ENCODE results near the gene KIAA0930. TPM values are rescaled to one million over a fixed set of nuclear protein-coding genes. Genes with fewer than 3 reads are reported as not detected.

The KIAA0930 gene
- total and polyA plus RNA-seq, 2 donors (not counting 1 experiment from before 2014, with no cell fraction given) = 27.0 to 46.8 TPM

GRCh38 chr22:45190202-45190872 lies 50.4 kb downstream of the KIAA0930 start:
- no peaks in the 10 kb centered on the region for H3K4me1 Mint-ChIP-seq
- Histone ChIP-seq H3K27ac (ENCODE audit: low read length in 2 of 2) (no peak overlapping the region), H3K9me3 (ENCODE audit: control extremely low read depth in 1 of 3, control insufficient read depth in 2 of 3, insufficient read depth in 1 of 3, low read length in 2 of 3) (no peaks in the 10 kb centered on the region), H3K4me3 (ENCODE audit: control extremely low read depth in 1 of 5, extremely low read depth in 1 of 5, insufficient read depth in 1 of 5, low read depth in 2 of 5, low read length in 4 of 5) (no peak overlapping the region), H3K4me1 (ENCODE audit: control insufficient read depth in 2 of 2, insufficient read depth in 2 of 2, low read length in 2 of 2) (no peaks in the 10 kb centered on the region), H3K79me2 (ENCODE audit: control insufficient read depth, insufficient read depth, low read length) (no peaks in the 10 kb centered on the region), H3K36me3 (replicated peaks in 1 of 2; ENCODE audit: control extremely low read depth in 1 of 2, control insufficient read depth in 1 of 2, extremely low read depth in 1 of 2, insufficient read depth in 2 of 2, low read length in 1 of 2) (peaks cover 0 to 28% of the 10 kb centered on the region in 2 experiments), H2AFZ (ENCODE audit: insufficient read depth, low read depth, low read length, poor library complexity, severe bottlenecking) (no peak overlapping the region), H4K20me1 (ENCODE audit: control insufficient read depth, insufficient read depth, low read length, poor library complexity, severe bottlenecking) (peaks cover 4% of the 10 kb centered on the region), H3K4me2 (replicated peaks; ENCODE audit: low read depth, low read length, poor library complexity, severe bottlenecking) (no peak overlapping the region), H3K27me3 (replicated peaks in 1 of 4; ENCODE audit: control extremely low read depth in 1 of 4, control insufficient read depth in 3 of 4, insufficient read depth in 4 of 4, low read length in 3 of 4) (no peaks in the 10 kb centered on the region), H3K9ac (ENCODE audit: low read length) (no peak overlapping the region)
- no peaks in the 10 kb centered on the region for H3K27me3 Mint-ChIP-seq
- ChIA-PET CTCF (interaction anchor here (1.9 kb wide), 1 partner anchor 73 kb away, joined by 4 read pairs; no protein-coding TSS in a partner anchor), POLR2A (no interaction called here)
- WGBS (ENCODE audit: insufficient coverage) = no CpG with 5 or more reads among the region's 4 CpGs
- DNase-seq (no peak), ATAC-seq (ENCODE audit: low read depth) (no peak)
- H3K4me3 Mint-ChIP-seq = no peak overlapping the region
- no peaks in the 10 kb centered on the region for H3K9me3 Mint-ChIP-seq (ENCODE audit: insufficient read depth)
- H3K27ac Mint-ChIP-seq = no peak overlapping the region
- TF ChIP-seq EZH2 (IDR thresholded peaks at IDR 0.05; ENCODE audit: borderline replicate concordance, insufficient read depth, low read depth, low read length, poor library complexity, severe bottlenecking) (no peak), CTCF (IDR thresholded peaks at IDR 0.05) (no peak)
- intact Hi-C loops (cut with micrococcal nuclease) = no loop called here

- no peaks in the 10 kb centered on the region for H3K4me1 ChIP-seq (ENCODE audit: control insufficient read depth in 2 of 2, insufficient read depth in 2 of 2, low read length in 2 of 2)
- no peak overlapping the region for H3K4me3 ChIP-seq (ENCODE audit: control extremely low read depth in 1 of 5, extremely low read depth in 1 of 5, insufficient read depth in 1 of 5, low read depth in 2 of 5, low read length in 4 of 5)
- H3K36me3 ChIP-seq (replicated peaks in 1 of 2; ENCODE audit: control extremely low read depth in 1 of 2, control insufficient read depth in 1 of 2, extremely low read depth in 1 of 2, insufficient read depth in 2 of 2, low read length in 1 of 2) = peaks cover 0 to 32% of the 10 kb centered on the region in 2 experiments
- H3K9me3 ChIP-seq (ENCODE audit: control extremely low read depth in 1 of 3, control insufficient read depth in 2 of 3, insufficient read depth in 1 of 3, low read length in 2 of 3) = no peaks in the 10 kb centered on the region
- no peaks in the 10 kb centered on the region for H3K27me3 ChIP-seq (replicated peaks in 1 of 4; ENCODE audit: control extremely low read depth in 1 of 4, control insufficient read depth in 3 of 4, insufficient read depth in 4 of 4, low read length in 3 of 4)
- H3K4me2 ChIP-seq (replicated peaks; ENCODE audit: low read depth, low read length, poor library complexity, severe bottlenecking) = no peak overlapping the region
- H3K4me3 Mint-ChIP-seq = no peak overlapping the region
- H4K20me1 ChIP-seq (ENCODE audit: control insufficient read depth, insufficient read depth, low read length, poor library complexity, severe bottlenecking) = peaks cover 4% of the 10 kb centered on the region
- H3K9ac ChIP-seq (ENCODE audit: low read length) = no peak overlapping the region
- no peak for ATAC-seq (ENCODE audit: low read depth)
- H2AFZ ChIP-seq (ENCODE audit: insufficient read depth, low read depth, low read length, poor library complexity, severe bottlenecking) = no peak overlapping the region
- ChIA-PET CTCF (no interaction called here), POLR2A (no interaction called here)
- no peaks in the 10 kb centered on the region for H3K9me3 Mint-ChIP-seq (ENCODE audit: insufficient read depth)
- H3K27ac ChIP-seq (ENCODE audit: low read length in 2 of 2) = no peak overlapping the region
- no peaks in the 10 kb centered on the region for H3K79me2 ChIP-seq (ENCODE audit: control insufficient read depth, insufficient read depth, low read length)
- TF ChIP-seq CTCF (IDR thresholded peaks at IDR 0.05) (no peak), EZH2 (IDR thresholded peaks at IDR 0.05; ENCODE audit: borderline replicate concordance, insufficient read depth, low read depth, low read length, poor library complexity, severe bottlenecking) (no peak)
- H3K27me3 Mint-ChIP-seq = no peaks in the 10 kb centered on the region
- H3K27ac Mint-ChIP-seq = no peak overlapping the region
- 90% methylated on average over 16 of the region's 16 CpGs for WGBS (ENCODE audit: insufficient coverage)
- intact Hi-C loops (cut with micrococcal nuclease) = no loop called here
- DNase-seq = no peak
- no peaks in the 10 kb centered on the region for H3K4me1 Mint-ChIP-seq
Observed at GRCh38 chr22:45188779-45189178, 51.9 kb downstream of the KIAA0930 start.

All from B cell (primary cell).